Midbrain (tissue), 1 donor: ENCODE data around the gene AMN.

Experiments
- DNase-seq: peaks from one replicate; lab custom pipeline; 2025; lab: John Stamatoyannopoulos, UW

Gene AMN

DNA sequence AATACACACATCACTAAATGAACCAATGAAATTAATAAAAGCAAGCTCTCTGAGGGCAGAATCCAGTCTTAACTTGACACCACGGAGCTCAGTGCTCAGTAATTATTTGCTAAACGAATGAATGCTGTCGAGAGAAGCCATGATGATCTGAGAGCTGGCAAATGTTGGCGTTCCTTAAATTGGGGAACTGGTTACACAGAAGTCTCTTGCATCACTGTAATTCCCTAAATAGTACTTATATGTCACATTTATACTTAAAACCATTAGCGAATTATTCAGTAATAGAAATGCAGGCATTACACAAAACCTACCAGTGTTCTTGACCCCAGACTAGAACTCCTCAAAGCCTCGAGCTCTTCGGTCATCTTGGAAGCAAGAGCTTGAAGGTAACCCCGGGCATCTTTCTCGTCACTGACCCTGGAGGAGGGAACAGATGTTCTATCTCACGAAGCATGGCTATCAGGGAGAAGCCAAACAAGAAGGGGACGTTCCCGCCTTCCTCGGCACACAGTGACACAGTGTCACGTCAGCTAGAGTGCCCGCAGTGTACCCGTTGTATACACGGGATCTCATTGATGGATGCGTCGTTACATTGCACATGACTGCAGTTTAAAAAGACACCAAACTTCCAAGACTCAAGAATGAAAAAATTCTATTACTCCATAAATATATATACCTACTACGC is 43.6 kb downstream of the AMN start:
- DNase-seq, result no peak

DNA sequence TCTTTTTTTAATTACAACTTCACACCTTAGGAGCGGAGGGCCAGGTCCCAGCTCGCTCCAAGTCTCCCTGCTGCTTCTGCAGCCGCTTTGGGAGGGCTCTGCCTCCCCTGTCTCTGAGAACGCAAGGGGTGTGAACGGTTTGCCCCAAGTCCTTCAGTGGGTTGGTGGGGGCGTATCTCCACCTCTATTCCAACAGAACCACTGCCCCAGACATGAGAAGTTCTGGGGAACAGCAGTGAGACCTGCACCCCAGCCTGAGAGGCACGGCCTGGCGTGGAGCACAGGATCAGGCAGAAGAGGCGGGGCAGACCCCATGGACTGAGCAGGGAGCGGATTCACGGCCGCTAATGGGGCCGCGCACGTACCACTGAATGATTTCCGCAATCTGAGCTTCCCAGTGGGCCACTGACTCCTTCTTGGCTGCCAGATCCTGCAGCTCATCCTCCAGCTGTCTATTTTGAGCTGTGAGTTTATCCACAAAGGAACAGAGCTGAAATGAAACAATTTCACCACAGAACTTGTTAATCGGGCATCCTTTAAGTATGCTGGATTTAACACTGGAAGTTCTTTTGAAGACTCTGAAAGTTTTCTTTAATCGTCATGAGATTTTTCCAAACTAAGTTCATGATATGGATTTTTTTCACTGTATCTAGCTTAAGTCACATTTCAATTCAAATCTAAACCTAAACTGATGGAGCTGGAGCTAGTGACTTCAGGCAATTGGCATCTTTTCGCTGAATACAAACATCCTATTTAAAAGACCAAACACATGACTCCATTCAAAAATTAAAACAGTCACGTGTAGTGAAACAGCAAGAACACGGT is 44.4 kb downstream of the AMN start:
- DNase-seq, result no peak

DNA sequence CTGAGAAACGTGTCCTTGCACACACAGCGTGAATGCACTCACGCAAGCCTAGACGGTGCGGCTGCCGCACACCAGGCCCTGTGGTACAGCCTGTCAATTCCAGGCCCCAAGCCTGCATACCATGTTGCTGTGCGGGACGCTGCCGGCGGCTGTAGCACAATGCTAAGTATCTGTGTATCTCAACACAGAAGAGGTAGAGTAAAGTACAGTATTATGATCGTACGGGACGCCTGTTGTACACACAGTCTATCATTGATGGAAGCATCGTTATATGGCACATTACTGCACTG is 45.0 kb downstream of the AMN start:
- no peak for DNase-seq

DNA sequence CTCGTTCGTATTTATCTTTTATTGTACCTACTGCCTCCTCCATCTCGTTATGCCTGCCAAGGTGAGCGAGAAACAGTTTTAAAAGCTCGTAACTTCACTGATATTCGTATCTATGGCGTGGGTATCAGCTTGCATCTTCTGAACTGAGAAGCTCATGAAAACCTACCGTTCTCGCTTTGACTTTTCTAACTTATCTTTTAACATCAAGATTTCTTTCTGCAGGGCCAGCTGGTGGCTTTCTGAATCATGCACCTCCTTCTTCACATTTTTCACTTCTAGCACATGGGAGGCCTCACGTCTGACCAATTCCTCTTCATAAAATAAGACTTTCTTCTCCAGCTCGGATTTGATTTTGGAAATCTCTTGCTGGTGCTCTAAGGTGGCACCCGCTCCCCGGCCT is 45.8 kb downstream of the AMN start:
- no peak for DNase-seq

DNA sequence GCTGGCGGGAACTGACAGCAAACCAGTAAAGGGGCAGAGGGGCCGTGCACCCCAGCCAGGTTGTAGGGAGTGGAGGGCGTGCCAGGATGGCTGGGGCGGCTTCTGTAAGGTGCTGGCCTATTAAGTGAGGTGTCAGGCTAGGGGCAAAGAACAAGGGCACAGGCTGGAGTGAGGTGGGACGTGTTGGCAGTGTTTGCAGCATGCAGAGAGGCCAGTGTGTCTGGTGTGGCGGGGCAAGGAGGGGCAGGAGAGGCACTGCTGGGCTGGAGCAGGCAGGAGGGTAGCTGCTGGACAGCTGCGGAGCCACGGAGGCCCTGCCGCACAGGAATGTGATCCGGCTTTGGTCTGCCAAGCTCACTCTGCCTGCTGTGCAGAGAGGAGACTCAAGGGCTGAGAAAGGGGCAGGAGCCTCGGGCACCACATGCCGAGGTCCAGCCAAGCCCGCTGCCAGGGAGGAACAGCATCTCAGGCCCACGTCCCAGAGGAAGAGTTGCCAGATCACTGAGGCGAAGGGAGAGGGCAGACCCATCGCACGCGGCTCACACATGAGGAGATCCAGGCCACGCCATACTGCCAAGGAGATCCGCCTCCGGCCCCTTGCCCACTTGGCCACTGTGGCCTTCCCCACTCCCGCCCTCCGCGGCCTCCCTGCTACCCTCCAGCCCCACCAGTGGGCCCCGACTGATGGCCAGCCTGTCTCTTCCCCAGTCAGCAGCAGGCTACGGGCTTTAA is 46.8 kb downstream of the AMN start:
- no peak for DNase-seq

DNA sequence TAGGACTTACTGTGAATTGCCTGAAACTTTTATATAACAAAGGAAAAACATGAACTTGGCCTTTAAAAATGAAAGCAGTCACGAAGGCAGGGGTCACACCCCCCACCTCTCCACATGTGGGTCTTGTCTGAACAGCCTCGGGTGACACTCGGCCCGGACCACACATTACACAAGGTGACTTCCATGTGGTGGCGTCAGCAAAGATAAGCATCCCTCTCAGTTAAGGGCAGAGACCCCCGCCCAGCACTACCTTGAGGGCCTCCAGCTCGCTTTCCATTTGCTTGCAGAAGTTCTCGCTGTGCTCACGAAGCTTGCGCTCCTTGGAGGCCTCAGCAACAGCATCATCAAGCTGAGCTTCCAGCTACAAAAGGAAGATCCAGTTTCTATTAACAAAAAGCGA is 47.4 kb downstream of the AMN start:
- DNase-seq, result no peak

DNA sequence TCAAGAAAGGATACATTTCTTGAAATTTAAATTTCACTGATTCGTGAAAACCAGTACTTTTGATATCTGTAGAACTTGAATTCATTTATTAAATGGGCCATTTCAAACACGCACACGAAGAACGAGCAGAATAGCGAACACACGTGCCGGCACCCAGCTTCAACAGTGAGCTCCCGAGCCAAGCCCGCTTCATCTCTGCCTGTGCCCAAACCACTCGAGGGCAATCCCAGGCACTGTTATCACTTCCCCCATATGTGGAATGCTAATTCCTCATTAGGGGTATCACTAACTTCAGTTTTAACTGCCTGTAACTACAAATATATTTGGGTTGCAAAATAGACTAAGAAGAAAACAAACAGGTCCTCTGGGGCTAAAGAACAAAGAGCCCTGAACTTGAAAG is 48.0 kb downstream of the AMN start:
- no peak for DNase-seq

DNA sequence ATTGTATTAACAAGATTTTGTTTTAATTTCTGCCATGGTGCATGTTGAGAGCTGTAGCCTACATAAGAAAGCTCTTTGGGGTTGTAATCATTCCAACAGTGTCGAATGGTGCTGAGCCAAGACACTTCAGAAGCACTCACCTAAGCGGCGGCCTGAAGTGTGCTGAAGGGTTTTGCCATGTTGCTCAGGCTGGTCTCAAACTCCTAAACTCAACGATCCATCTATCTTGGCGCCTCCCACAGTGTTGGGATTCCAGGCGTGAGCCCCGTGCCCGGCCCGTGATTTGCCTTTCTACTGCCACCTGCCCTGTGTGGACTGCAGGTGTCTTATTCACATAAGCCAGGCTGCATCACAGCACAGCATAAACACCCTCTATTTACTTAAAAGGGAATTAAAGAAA is 48.9 kb downstream of the AMN start:
- DNase-seq, result no peak

DNA sequence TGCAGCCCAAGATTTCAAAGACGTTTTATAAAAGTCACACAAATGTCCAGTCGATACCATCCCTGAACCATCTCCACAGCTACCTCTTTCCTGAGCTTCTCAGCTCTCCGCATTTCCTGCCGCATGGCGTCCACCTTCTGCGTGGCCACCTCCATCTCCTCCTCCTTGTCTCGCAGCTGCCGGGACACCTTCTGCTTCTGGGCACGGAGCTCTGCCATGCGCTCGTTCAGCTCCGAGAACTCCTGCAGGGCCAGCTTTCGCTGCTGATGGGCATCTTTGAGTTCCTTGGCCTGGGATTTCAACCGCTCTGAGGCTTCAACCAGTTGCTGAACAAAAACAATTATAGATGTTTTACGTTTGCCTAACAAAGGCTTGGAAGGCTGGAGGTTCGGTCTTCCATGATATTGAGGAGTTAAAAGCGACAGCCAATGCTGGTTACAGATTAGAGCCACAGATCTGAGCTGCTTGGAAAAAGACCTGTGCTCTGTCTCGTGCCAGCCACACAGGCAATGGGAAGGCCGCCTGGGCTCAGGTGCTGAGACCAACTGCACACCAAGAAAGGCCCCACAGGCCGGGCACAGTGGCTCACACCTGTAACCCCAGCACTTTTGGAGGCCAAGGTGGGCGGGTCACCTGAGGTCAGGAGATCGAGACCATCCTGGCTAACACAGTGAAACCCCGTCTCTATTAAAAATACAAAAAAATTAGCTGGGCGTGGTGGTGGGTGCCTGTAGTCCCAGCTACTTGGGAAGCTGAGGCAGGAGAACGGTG is 49.6 kb downstream of the AMN start:
- DNase-seq, result no peak

DNA sequence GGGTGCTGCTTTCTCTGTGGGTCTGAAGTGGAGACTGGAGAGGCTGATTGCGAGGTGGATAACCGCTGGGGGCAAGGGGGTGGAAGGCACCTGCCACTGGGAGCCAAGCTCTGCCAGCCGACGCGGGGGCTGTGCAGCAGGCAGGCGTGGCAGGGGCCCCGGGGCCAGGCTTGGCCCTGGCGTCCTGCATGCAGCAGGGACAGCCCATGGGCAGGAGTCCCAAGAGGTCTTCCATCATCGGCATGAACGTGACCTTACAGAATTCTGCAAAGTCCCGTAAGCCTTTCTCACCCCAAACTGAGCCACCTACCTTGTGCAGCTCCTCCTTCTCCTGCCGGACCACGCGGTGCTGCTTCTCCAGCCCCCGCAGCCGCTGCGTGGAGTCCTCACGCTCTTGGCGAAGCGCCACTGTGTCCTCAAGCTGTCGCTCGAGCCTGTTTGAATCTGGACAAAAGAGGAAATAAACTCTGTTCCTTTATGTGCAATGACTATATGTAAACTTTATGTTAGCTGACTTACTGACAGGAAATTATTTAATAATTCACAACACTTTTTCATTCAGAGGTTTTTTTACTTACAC is 51.3 kb downstream of the AMN start:
- no peak for DNase-seq

DNA sequence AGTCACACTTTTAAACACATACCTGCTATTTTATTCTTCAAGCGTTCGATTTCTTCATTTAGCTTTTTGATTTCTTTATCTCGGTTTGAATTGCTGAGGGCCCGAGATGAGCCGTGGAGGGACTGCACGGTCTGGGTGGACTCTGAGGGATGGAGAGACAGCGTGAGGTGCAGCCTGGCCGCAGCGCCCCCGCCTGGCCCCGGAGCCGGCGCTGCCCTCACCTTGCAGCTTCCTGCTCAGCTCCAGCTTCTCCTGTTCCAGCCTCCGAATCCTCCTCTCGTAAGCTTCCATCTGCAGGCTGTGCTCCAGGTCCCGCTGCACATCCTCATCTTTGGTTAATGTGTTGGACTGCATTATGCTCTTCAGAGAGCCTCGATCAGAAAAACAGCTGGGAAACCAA is 53.2 kb downstream of the AMN start:
- DNase-seq, result no peak

DNA sequence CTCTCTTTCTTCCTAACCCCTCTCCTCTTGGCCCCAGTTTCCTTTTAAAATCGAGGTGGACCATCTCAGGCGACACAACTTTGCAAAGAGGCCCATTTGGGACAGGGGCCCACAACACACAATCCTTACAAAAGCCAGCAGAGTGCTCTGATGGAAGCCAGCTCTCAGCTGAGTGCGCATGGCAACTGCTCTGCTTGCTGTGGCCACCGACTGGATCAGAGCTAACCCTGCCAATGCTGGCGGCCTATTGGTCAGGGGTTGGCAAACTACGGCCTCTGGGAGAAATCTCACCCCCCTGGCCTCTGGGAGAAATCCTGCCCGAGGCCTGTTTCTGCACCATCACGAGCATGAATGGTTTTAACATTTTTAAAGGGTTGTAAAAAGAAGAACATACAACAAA is 55.0 kb downstream of the AMN start:
- no peak for DNase-seq

DNA sequence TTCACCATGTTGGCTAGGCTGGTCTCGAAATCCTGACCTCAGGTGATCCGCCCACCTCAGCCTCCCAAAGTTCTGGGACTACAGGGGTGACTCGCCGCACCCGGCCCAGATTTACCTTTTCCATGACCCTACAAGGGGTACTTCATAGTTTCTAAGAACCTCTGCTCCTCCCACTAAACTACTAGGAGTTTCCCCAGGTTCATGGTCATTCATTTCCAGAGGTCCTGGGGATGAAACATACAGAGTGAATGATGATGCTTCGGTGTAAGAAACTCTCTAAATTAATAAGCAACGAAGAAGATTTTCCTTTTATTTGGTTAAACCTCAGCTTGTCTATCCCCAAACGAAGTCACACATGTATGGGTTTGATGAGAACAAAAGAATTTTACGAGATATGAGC is 56.9 kb downstream of the AMN start:
- no peak for DNase-seq

DNA sequence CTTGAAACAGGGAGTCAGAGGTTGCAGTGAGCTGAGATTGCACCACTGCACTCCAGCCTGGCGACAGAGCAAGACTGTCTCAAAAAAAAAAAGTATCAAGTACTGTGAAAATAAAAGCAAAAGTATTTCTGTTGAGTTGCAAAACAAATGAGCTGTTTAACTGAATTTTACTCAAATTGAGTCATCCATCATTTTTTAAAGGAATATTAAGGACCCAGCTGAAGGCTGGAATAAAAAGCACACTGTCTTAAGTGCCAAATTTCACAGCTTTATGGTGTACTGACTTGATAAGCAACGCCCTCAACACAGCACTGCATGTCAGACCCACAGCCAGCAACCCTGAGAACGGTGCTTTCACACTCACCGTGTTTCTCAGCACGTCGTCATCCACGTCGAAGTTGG is 57.9 kb downstream of the AMN start:
- DNase-seq, result no peak
